Kidney epithelial cell (primary cell): ENCODE measurements around the gene GNPAT. TPM values are rescaled to one million over a fixed set of nuclear protein-coding genes. Genes with fewer than 3 reads are reported as not detected.

ENCODE experiments used
- DNase-seq: peaks from one replicate; pipeline ENCODE4 v3.0.0-alpha.2; 2010; ENCODE audit warnings: low read depth
- H3K27me3 ChIP-seq: 2 replicates; pipeline ENCODE4 v1.6.0; 2011; ENCODE audit warnings: low read length; ENCODE audit not compliant: control insufficient read depth, insufficient read depth
- H3K36me3 ChIP-seq: 2 replicates; pipeline ENCODE4 v1.5.1; 2011; ENCODE audit warnings: low read length; ENCODE audit not compliant: control insufficient read depth, insufficient read depth
- H3K4me3 ChIP-seq: 2 replicates; pipeline ENCODE4 v1.5.1; 2011; ENCODE audit warnings: low read depth, mild to moderate bottlenecking, control low read depth, low read length
- total RNA-seq: library from RNA; depleted of rRNA; stranded (reverse); fragments of >200 nt; gene quantifications from 2 replicates; pipeline ENCODE4 v1.2.3, GENCODE V29; 2015
- TF ChIP-seq, protein P1 (sequence below): IDR thresholded peaks from 2 replicates; pipeline ENCODE4 v1.5.1; 2011; ENCODE audit warnings: mild to moderate bottlenecking, moderate library complexity, low read length, control low read depth, inconsistent platforms; ENCODE audit not compliant: insufficient read depth, poor library complexity, severe bottlenecking

Gene GNPAT
- total RNA-seq, 1 donor from 2014 or later = 51.9 TPM

DNA sequence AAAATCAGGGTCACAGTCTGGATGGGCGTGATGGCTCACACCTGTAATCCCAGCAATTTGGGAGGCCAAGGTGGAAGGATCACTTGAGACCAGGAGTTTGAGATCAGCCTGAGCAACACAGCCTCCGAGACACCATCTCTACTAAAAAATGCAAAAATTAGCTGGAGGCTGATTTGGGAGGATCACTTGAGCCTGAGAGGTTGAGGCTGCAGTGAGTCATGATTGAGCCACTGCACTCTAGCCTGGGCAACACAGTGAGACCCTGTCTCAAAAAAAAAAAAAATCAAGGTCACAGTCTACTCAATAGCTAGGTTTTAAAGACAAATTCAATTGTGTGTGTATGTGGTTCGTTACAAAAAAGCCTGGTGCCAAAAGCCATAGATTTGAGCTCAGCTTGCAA is 44.7 kb upstream of the GNPAT start:
- DNase-seq = no peak
- Histone ChIP-seq H3K36me3 (no peaks in the 10 kb centered on the region), H3K4me3 (no peak overlapping the region), H3K27me3 (peaks cover 2% of the 10 kb centered on the region)
- TF ChIP-seq, protein P1, sequence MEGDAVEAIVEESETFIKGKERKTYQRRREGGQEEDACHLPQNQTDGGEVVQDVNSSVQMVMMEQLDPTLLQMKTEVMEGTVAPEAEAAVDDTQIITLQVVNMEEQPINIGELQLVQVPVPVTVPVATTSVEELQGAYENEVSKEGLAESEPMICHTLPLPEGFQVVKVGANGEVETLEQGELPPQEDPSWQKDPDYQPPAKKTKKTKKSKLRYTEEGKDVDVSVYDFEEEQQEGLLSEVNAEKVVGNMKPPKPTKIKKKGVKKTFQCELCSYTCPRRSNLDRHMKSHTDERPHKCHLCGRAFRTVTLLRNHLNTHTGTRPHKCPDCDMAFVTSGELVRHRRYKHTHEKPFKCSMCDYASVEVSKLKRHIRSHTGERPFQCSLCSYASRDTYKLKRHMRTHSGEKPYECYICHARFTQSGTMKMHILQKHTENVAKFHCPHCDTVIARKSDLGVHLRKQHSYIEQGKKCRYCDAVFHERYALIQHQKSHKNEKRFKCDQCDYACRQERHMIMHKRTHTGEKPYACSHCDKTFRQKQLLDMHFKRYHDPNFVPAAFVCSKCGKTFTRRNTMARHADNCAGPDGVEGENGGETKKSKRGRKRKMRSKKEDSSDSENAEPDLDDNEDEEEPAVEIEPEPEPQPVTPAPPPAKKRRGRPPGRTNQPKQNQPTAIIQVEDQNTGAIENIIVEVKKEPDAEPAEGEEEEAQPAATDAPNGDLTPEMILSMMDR = no peak

DNA sequence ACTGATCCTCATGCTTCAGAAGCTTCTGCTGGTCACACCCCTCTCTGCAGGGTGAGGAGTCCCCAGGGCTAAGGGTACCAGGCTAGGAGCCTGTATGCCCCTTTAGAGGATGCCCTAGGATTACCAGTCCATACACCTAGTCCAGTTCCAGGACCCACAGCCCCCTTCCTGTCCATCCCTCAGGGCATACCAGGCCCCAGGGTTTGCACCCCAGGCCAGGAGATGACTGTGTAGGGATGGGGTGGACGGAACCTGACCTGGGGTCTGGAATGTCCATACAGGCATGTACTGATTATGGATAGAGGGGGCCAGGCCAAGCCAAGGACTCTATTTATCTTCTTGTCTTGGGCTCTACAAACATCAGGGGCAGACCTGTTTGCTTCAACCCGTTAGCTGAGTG is 44.3 kb upstream of the GNPAT start:
- Histone ChIP-seq H3K27me3 (peaks cover 2% of the 10 kb centered on the region), H3K36me3 (no peaks in the 10 kb centered on the region), H3K4me3 (no peak overlapping the region)
- no peak for DNase-seq
- TF ChIP-seq, protein P1 = no peak

DNA sequence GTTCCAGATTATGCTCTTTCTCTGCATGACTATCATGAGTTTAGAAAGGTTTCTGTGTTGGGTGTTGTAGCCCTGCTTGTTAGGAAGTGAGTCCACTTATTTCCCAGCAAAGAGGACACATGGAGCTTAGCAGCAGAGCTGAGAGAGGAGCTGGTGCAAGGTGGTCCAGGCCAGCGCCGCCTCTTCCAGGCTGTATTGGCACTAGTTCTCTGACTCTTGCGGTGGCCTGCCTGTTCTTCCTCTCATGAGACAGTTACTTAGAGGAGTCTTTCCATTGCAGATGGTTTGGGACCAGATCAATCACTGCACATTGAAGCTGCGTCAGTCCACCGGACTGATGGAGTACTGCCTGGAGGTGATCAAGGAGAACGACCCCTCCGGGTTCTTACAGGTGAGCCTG is 41.1 kb upstream of the GNPAT start:
- Histone ChIP-seq H3K36me3 (no peaks in the 10 kb centered on the region), H3K4me3 (no peak overlapping the region), H3K27me3 (peaks cover 19% of the 10 kb centered on the region)
- TF ChIP-seq, protein P1 = no peak
- no peak for DNase-seq

DNA sequence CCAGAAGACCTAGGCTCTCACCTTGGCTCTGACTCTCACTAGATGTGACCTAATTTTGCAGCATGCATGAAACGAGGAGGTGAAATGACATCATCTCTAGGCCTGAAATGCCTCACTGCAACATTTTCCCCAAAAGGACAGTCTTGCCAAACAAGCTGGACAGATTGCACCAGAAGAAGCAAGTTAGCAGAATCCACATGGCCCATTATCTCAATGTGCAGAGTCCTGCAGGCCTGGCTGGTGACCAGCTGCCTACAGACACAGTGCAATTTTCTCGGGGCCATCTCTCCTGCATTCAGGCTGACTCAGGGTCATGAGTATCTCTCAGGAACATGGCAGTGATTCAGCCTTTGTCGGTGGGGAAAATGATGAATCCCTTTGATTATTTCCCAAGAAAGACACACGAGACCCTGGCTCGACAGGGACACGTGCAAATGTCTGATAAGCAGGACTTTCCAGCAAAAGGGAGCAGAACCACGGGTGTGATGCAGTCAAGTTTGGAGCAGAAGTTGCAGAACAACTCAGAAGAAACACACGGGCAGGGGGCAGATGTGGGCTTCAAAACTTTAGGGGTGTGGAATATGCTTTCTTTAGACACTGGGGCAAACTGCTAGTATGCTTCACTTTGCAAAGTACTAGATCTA is 40.5 kb upstream of the GNPAT start:
- TF ChIP-seq, protein P1 = no peak
- DNase-seq = no peak
- Histone ChIP-seq H3K36me3 (no peaks in the 10 kb centered on the region), H3K4me3 (no peak overlapping the region), H3K27me3 (peaks cover 21% of the 10 kb centered on the region)

DNA sequence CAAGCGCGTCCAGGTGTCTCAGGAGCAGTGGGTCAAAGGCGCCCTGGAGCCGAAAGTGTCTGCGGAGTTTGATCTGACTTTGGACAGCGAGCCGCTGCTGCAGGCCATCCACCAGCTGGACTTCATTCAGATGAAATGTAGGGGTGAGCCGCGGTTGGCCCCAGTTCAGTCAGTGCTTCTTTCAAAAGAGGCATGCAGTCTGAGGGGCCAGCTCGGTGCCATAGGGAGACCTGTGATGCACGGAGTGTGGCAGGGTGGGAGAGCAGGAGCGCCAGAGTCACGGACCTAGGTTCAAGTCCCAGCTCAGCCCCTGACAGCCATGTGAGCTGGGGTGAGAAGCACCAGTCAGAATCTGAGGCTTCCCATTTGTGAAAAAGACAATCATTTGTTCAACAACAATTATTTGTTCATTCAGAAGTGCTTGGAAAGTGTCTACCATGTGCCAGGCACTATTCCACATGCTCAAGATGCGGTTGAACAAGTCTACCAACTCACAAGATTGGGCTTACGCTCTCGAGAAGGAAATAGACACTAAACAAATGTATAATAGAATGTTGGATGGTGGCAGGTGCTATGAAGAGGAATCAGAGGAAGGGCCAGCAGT is 39.5 kb upstream of the GNPAT start:
- H3K4me3 ChIP-seq = no peak overlapping the region
- H3K36me3 ChIP-seq = no peaks in the 10 kb centered on the region
- TF ChIP-seq, protein P1 = no peak
- no peak for DNase-seq
- H3K27me3 ChIP-seq = peaks cover 21% of the 10 kb centered on the region
